K562 (cell line): Measurements from ENCODE around the gene BRF1. TPM values are rescaled to one million over a fixed set of nuclear protein-coding genes. Genes with fewer than 3 reads are reported as not detected.

Experiments used
- ATAC-seq: fragments of 200-7000 bp; cut with Tn5 transposase; 3 replicates; pipeline ENCODE4 v1.9.1; 2020; ENCODE audit warnings: moderate library complexity
- BruUV-seq: library from RNA; stranded (reverse); fragments of 400-500 nt; replicated peaks from 2 replicates; lab custom pipeline; 2021; lab: Mats Ljungman, UMichigan
- CTCF ChIA-PET: fragments of 300-600 bp; formaldehyde crosslinking; extraction: SDS; loops from one replicate; lab custom pipeline; 2021; ENCODE audit warnings: low intra/inter-chr PET ratio; lab: Yijun Ruan, JAX
- POLR2A ChIA-PET: fragments of 300-600, 350-650 bp; sonication (Branson Sonifier 250); formaldehyde crosslinking; extraction: SDS; loops from one replicate; lab custom pipeline; 2021; ENCODE audit warnings: antibody characterized with exemption, inconsistent platforms; lab: Yijun Ruan, JAX
- DNase-seq, 4 experiments: peaks; one replicate each; pipeline versions ENCODE4 v3.0.0 to v3.0.0-alpha.2; 2011 to 2018; ENCODE audit warnings: low spot score in 3 of 4, mixed read lengths in 3 of 4; ENCODE audit errors: extremely low read depth in 1 of 4
- FAIRE-seq: peaks from 2 replicates; lab custom pipeline; 2011; peaks lifted over from hg19 to GRCh38; lab: Jason Lieb, UNC
- H2AFZ ChIP-seq: 2 replicates; pipeline ENCODE4 v1.6.0; 2011; ENCODE audit warnings: low read depth, low read length, control low read depth, inconsistent platforms
- H3K27ac ChIP-seq: fragments of 200-600 bp; 3 replicates; pipeline ENCODE4 v1.8.0; 2011; ENCODE audit warnings: low read depth, mild to moderate bottlenecking, control low read depth, inconsistent platforms, low read length, moderate library complexity, mixed read lengths; ENCODE audit errors: extremely low read depth
- H3K27me3 ChIP-seq, 2 experiments: fragments of 300-600 bp in 1 of 2; 2 replicates in 1 of 2; 3 replicates in 1 of 2; pipeline versions ENCODE4 v1.6.0 to v1.8.0; 2011; ENCODE audit warnings: inconsistent platforms in 2 of 2, low read length in 2 of 2, mild to moderate bottlenecking in 1 of 2, mixed read lengths in 1 of 2, moderate library complexity in 1 of 2; ENCODE audit not compliant: control insufficient read depth in 2 of 2, insufficient read depth in 2 of 2
- H3K36me3 ChIP-seq: fragments of 300-600 bp; 3 replicates; pipeline ENCODE4 v1.8.0; 2011; ENCODE audit warnings: mild to moderate bottlenecking, low read length, inconsistent platforms; ENCODE audit not compliant: control insufficient read depth, insufficient read depth
- H3K4me1 ChIP-seq, 2 experiments: fragments of 200-600 bp in 1 of 2; replicated peaks in 1 of 2; 2 replicates in 1 of 2; 3 replicates in 1 of 2; pipeline versions ENCODE4 v1.5.1 to v1.8.0; 2011; ENCODE audit warnings: inconsistent platforms in 2 of 2, low read length in 2 of 2, mild to moderate bottlenecking in 1 of 2, mixed read lengths in 1 of 2, moderate library complexity in 1 of 2; ENCODE audit not compliant: control insufficient read depth in 2 of 2, insufficient read depth in 2 of 2
- H3K4me2 ChIP-seq: 2 replicates; pipeline ENCODE4 v1.6.1; 2011; ENCODE audit warnings: low read length, control low read depth, inconsistent platforms, mixed read lengths; ENCODE audit not compliant: insufficient read depth
- H3K4me3 ChIP-seq: fragments of 200-600 bp; sonication (generic), shearing (Covaris generic); 2 replicates; pipeline ENCODE4 v1.5.1; 2016; ENCODE audit warnings: control low read depth, inconsistent platforms
- H3K79me2 ChIP-seq: fragments of 200-600 bp; 3 replicates; pipeline ENCODE4 v1.8.0; 2011; ENCODE audit warnings: low read length, inconsistent platforms; ENCODE audit not compliant: control insufficient read depth, insufficient read depth
- H3K9ac ChIP-seq, 2 experiments: 2 replicates each; pipeline versions ENCODE4 v1.6.0 to v1.6.1; 2011; ENCODE audit warnings: low read depth in 2 of 2, low read length in 2 of 2, control low read depth in 1 of 2, inconsistent platforms in 1 of 2, mild to moderate bottlenecking in 1 of 2, mixed read lengths in 1 of 2; ENCODE audit not compliant: insufficient read depth in 1 of 2
- H3K9me1 ChIP-seq: one replicate; pipeline ENCODE4 v1.6.0; 2011; ENCODE audit warnings: inconsistent platforms, mild to moderate bottlenecking, low read length, moderate library complexity; ENCODE audit not compliant: control insufficient read depth, insufficient read depth
- H3K9me3 ChIP-seq: replicated peaks from 2 replicates; pipeline ENCODE4 v1.5.1; 2011; ENCODE audit warnings: low read depth, low read length, inconsistent platforms; ENCODE audit not compliant: control insufficient read depth, insufficient read depth
- H4K20me1 ChIP-seq: replicated peaks from 2 replicates; pipeline ENCODE4 v1.6.1; 2011; ENCODE audit warnings: low read length, inconsistent platforms, mixed read lengths; ENCODE audit not compliant: control insufficient read depth, insufficient read depth
- GATAD2A ChIP-seq: fragments of 450-650 bp; IDR thresholded peaks from 2 replicates; pipeline ENCODE4 v1.6.1; 2017
- HDAC1 ChIP-seq, 2 experiments: fragments of 450-650 bp; IDR thresholded peaks; 2 replicates each; pipeline ENCODE4 v1.6.1; 2016 to 2017; ENCODE audit warnings: inconsistent platforms in 1 of 2, mild to moderate bottlenecking in 1 of 2, moderate library complexity in 1 of 2
- KAT8 ChIP-seq: fragments of 450-650 bp; IDR thresholded peaks from 2 replicates; pipeline ENCODE4 v1.6.1; 2016; ENCODE audit warnings: low read depth, mild to moderate bottlenecking
- POLR2B ChIP-seq: fragments of 450-650 bp; IDR thresholded peaks from 2 replicates; pipeline ENCODE4 v1.6.1; 2018; ENCODE audit warnings: low read depth; ENCODE audit not compliant: partially characterized antibody
- ZBTB9 ChIP-seq: fragments of 450-650 bp; formaldehyde crosslinking; IDR thresholded peaks from 2 replicates; pipeline ENCODE4 v1.4.0; 2020; ENCODE audit warnings: mild to moderate bottlenecking, moderate library complexity
- ZFP30 ChIP-seq: fragments of 250-450 bp; sonication (Bioruptor Pico); IDR thresholded peaks from 2 replicates; pipeline ENCODE4 v1.8.0; 2022; ENCODE audit warnings: moderate library complexity, mild to moderate bottlenecking, inconsistent platforms, borderline replicate concordance
- ZNF695 ChIP-seq: fragments of 450-650 bp; formaldehyde crosslinking; IDR thresholded peaks from 2 replicates; pipeline ENCODE4 v1.4.0; 2020; ENCODE audit warnings: mild to moderate bottlenecking, moderate library complexity
- ZNF766 ChIP-seq: fragments of 200-800 bp; sonication (Bioruptor generic); conservative IDR thresholded peaks from 2 replicates; pipeline ENCODE4 v1.6.1; 2016; ENCODE audit warnings: missing genetic modification characterization, missing compliant biosample characterization
- WGBS: fragments of 100-300 bp; shearing (Covaris generic); methylation state at CpG from one replicate; pipeline ENCODE4 v1.1.6; 2016; ENCODE audit warnings: low coverage, mixed read lengths; ENCODE audit not compliant: insufficient coverage; ENCODE audit errors: missing lambda C conversion rate; 5-methylcytosine and 5-hydroxymethylcytosine counted together
- in situ Hi-C: fragments of 300-500 bp; cut with MboI; formaldehyde crosslinking; loops from 4 replicates; pipeline ENCODE4 v1.15.0; 2018; ENCODE audit warnings: inconsistent platforms, mixed read lengths
- intact Hi-C: fragments of 100-400 bp; cut with micrococcal nuclease; formaldehyde crosslinking; loops from 2 replicates; pipeline ENCODE4 v1.14.2; 2022
- polyA plus RNA-seq, 8 experiments: library from polyadenylated mRNA; depleted of rRNA in 4 of 8; stranded (reverse) in 5 of 8; unstranded in 3 of 8; fragments of >200 nt; fragmentation: Nextera tagmentation in 2 of 8; fragmentation: Illumina TruSeq in 1 of 8; extraction: Ambion mirVana in 2 of 8; extraction: Trizol in 1 of 8; gene quantifications; 2 replicates each; pipeline versions ENCODE4 v1.2.1 to v1.2.3, GENCODE V29; 2011 to 2014; ENCODE audit warnings: inconsistent platforms in 1 of 8, missing spikeins in 1 of 8
- total RNA-seq, 7 experiments: library from RNA; depleted of rRNA in 6 of 7; stranded (reverse); fragments of >200 nt in 6 of 7; fragmentation: Illumina TruSeq in 2 of 7; extraction: Trizol in 2 of 7; gene quantifications; 2 replicates each; pipeline versions ENCODE4 v1.2.1 to v1.2.3, GENCODE V29; 2011 to 2021; ENCODE audit warnings: low replicate concordance in 1 of 7

Gene BRF1
- total and polyA plus RNA-seq, 9 of the 15 experiments (the other 6 are each of a cell fraction or from before 2014, with no cell fraction given): 0.14 to 24.6 (median 8.2) TPM

- in situ Hi-C loops (no loop called here), intact Hi-C loops (no loop called here)
- ATAC-seq (no peak), FAIRE-seq (no peak), DNase-seq (no peak)
- Histone ChIP-seq H3K79me2 (no peaks in the 10 kb centered on the region), H3K9me3 (no peaks in the 10 kb centered on the region), H3K4me1 (peaks cover 0 to 5% of the 10 kb centered on the region in 2 experiments; a peak in 1 of 5 replicates), H4K20me1 (no peaks in the 10 kb centered on the region), H2AFZ (no peak overlapping the region), H3K9me1 (no peaks in the 10 kb centered on the region), H3K27me3 (no peaks in the 10 kb centered on the region), H3K36me3 (peaks cover 18% of the 10 kb centered on the region; the same call in 1 of the 3 replicates), H3K4me2 (no peak overlapping the region), H3K4me3 (no peak overlapping the region), H3K27ac (no peak overlapping the region), H3K9ac (no peak overlapping the region; a peak in 1 of 4 replicates)
- ChIA-PET CTCF (no interaction called here), POLR2A (no interaction called here)
- no TSS peak for BruUV-seq
- TF ChIP-seq ZBTB9: no peak
- WGBS: 94% methylated on average over 5 of the region's 10 CpGs
Measured at GRCh38 chr14:105226198-105226597, 74.6 kb downstream of the BRF1 start.

DNA sequence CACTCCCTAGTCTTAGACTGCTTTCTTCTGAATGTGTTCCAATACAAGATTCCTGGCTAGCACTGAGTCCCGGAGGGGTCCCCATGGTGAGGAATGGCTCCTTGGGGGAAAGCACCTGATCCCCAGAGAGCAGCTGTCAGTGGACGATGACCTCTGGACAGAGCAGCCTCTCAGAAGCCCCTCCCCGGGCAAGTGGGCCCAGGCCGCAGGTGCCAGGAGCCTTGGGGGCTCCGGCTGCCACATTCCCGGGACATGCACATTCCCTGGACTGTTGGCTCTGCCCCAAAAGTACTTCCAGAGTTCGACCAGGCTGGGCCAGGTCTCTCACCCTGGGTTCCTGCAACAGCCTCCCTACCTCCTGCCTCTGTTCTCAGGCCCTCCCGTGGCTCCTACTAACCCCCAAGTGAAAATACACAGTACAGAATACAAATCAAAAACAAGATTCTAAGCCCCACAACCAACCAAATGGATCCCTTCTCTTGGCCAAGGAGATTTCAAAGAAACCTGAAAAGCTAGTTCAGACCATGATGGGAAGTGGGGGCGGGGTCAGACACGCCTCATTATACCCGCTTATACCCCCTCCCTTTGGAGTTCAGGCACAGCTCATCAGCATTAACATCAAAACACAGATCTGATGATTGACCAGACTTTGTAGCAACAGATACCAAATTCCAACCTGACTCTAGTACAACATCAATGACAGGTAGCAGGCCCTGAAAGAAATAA lies 75.8 kb downstream of the BRF1 start:
- POLR2A ChIA-PET: no interaction called here
- no peak for DNase-seq
- H3K27ac ChIP-seq: no peak overlapping the region
- no peak overlapping the region for H3K4me2 ChIP-seq
- H3K4me1 ChIP-seq: peaks cover 0 to 7% of the 10 kb centered on the region in 2 experiments; a peak in 1 of 5 replicates
- H3K79me2 ChIP-seq: no peaks in the 10 kb centered on the region
- peaks cover 22% of the 10 kb centered on the region; the same call in 1 of the 3 replicates for H3K36me3 ChIP-seq
- no peak overlapping the region for H3K9ac ChIP-seq
- in situ Hi-C loops: no loop called here
- no peak overlapping the region for H2AFZ ChIP-seq
- no TSS peak for BruUV-seq
- H3K9me1 ChIP-seq: no peaks in the 10 kb centered on the region
- intact Hi-C loops: no loop called here
- no peak for FAIRE-seq
- H4K20me1 ChIP-seq: no peaks in the 10 kb centered on the region
- CTCF ChIA-PET: interaction anchor here (0.6 kb wide), 1 partner anchor 201 kb away, joined by 3 read pairs; no protein-coding TSS in a partner anchor
- no peak for ATAC-seq
- H3K27me3 ChIP-seq: no peaks in the 10 kb centered on the region
- no peak overlapping the region for H3K4me3 ChIP-seq
- TF ChIP-seq KAT8 (no peak), GATAD2A (no peak), POLR2B (no peak), ZNF695 (no peak), ZNF766 (CRISPR knock-in tag) (no peak), ZFP30 (CRISPR knock-in tag) (no peak), HDAC1 (IDR thresholded peaks at IDR 0.05) (no peak)
- TF ChIP-seq, all 486 proteins: peak for 0
- 84% methylated on average over 7 of the region's 11 CpGs for WGBS
- no peaks in the 10 kb centered on the region for H3K9me3 ChIP-seq
